ENCODE measurements around the gene TMEM117.

TMEM117 gene

GRCh38 chr12:44286821-44287505, 451.1 kb downstream of the TMEM117 start:
- no peak for DNase-seq (ENCODE audit: low read depth)
- H3K4me3 ChIP-seq (replicated peaks; ENCODE audit: low read depth, low read length) = no peak overlapping the region
- TF ChIP-seq, protein P1, sequence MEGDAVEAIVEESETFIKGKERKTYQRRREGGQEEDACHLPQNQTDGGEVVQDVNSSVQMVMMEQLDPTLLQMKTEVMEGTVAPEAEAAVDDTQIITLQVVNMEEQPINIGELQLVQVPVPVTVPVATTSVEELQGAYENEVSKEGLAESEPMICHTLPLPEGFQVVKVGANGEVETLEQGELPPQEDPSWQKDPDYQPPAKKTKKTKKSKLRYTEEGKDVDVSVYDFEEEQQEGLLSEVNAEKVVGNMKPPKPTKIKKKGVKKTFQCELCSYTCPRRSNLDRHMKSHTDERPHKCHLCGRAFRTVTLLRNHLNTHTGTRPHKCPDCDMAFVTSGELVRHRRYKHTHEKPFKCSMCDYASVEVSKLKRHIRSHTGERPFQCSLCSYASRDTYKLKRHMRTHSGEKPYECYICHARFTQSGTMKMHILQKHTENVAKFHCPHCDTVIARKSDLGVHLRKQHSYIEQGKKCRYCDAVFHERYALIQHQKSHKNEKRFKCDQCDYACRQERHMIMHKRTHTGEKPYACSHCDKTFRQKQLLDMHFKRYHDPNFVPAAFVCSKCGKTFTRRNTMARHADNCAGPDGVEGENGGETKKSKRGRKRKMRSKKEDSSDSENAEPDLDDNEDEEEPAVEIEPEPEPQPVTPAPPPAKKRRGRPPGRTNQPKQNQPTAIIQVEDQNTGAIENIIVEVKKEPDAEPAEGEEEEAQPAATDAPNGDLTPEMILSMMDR (IDR thresholded peaks at IDR 0.05; ENCODE audit: low read length, missing control alignments) = no peak

DNA sequence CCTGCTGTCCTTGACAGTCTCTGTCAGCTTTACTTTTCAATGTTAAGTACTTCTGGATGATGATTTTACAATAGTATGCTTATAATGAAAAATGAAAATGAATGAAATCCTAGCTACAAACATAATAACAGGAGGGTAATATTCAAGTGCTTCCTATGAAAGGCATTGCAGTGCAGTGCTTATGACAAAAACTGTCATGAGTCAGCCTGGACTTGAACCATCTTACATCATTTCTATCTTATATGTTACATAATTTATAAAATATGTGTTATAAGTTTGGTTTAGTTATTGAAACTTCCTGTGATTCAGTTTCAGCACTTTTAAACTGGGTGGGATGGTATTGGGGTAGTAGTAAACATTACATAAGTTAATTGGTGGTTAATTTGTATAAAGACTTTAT, 451.7 kb downstream of the TMEM117 start:
- DNase-seq (ENCODE audit: low read depth) = peak; percentile 11
- TF ChIP-seq, protein P1 (IDR thresholded peaks at IDR 0.05; ENCODE audit: low read length, missing control alignments) = no peak
- no peak overlapping the region for H3K4me3 ChIP-seq (replicated peaks; ENCODE audit: low read depth, low read length)

DNA sequence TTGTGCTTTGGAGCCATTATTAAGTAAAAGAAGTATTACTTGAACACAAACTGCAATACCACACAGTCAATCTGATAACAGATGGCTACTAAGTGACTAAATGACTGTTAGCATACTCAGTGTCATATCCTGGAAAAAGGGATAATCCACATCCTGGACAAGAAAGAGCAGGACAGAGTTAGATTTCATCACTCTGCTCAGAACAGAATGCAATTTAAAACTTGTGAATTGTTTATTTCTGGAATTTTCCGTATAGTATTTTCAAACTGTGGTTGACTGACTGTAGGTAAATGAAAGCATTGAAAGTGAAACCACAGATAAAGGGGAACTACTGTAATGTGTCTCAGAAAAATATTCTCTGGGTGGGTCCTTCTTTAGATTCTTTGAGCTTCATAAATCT, 458.8 kb downstream of the TMEM117 start:
- TF ChIP-seq, protein P1 (IDR thresholded peaks at IDR 0.05; ENCODE audit: low read length, missing control alignments) = no peak
- no peak for DNase-seq (ENCODE audit: low read depth)
- no peak overlapping the region for H3K4me3 ChIP-seq (replicated peaks; ENCODE audit: low read depth, low read length)

DNA sequence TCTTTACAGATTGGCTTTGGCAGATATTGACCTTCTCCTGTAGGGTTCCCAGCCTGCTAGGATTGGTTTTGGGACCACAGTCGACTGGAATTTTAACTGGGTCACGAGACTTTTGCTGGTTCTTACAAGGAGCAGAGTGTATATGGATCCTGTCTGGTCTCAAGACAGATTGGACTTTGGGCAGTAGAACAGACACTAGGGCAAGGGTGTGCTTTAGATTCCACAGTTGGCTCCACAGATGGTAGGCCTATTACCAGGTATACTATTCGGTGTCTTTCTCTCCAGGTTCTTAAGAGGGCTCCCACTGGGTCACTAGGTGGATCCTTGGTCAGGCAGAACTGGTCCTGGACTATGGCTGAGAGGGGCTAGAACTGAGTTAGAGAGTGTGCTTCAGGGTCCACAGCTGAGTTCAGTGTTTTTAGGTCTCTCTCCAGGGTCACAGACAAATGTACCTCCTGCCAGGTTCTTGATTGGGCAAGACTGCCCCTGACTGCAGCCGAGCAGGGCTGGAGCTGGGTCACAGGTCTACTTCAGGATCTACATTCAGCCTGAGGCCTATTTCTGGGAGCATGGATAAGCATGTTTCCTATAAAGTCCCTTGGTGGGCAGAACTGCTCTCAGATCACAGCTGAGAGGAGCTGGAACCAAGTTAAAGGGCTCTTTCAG, 460.2 kb downstream of the TMEM117 start:
- TF ChIP-seq, protein P1 (IDR thresholded peaks at IDR 0.05; ENCODE audit: low read length, missing control alignments) = no peak
- no peak overlapping the region for H3K4me3 ChIP-seq (replicated peaks; ENCODE audit: low read depth, low read length)
- no peak for DNase-seq (ENCODE audit: low read depth)

DNA sequence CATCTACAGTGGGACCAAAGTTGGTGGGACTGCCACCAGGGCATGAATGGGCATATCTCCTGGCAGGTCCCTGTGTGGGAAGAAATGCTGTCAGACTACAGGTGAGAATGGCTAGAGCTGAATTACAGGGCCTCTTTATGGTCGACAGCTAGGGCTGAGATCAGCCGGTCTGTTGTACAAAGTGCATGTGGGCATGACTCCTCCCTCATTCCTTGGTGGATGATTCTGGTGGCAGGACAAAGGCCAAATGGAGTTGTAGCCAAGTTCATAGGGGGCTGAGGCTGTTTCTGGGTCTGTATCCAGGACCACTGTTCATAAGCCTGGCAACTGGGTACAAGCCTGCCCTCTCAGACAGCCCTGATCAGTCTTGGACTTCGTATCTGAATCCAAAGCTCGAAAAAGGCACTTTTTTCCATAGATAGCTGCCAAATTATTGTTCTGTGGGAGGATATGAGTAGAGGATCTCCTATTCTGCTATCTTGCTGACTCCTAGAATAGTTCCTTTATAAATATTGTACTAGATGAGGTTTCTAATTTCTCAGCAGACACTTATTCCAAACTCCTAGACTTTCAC, 460.8 kb downstream of the TMEM117 start:
- H3K4me3 ChIP-seq (replicated peaks; ENCODE audit: low read depth, low read length) = no peak overlapping the region
- no peak for DNase-seq (ENCODE audit: low read depth)
- TF ChIP-seq, protein P1 (IDR thresholded peaks at IDR 0.05; ENCODE audit: low read length, missing control alignments) = no peak

GRCh38 chr12:44299524-44299923, 463.6 kb downstream of the TMEM117 start:
- H3K4me3 ChIP-seq (replicated peaks; ENCODE audit: low read depth, low read length) = no peak overlapping the region
- no peak for DNase-seq (ENCODE audit: low read depth)
- TF ChIP-seq, protein P1 (IDR thresholded peaks at IDR 0.05; ENCODE audit: low read length, missing control alignments) = no peak
